Subcutaneous abdominal adipose tissue (tissue), 5 donors: Measurements from ENCODE around the gene LSAMP.

Experiments used
- H3K27ac ChIP-seq: one replicate; pipeline ENCODE4 v1.7.0; 2013; ENCODE audit warnings: low read depth, mild to moderate bottlenecking, inconsistent platforms, low read length, moderate library complexity
- H3K27me3 ChIP-seq, 5 donors: one replicate each; pipeline ENCODE4 v1.7.0; 2013; ENCODE audit warnings: low read length in 5 of 5, inconsistent platforms in 1 of 5; ENCODE audit not compliant: control insufficient read depth in 5 of 5, insufficient read depth in 4 of 5
- H3K36me3 ChIP-seq, 5 donors: one replicate each; pipeline ENCODE4 v1.7.0; 2013; ENCODE audit warnings: low read length in 5 of 5; ENCODE audit not compliant: control insufficient read depth in 5 of 5, insufficient read depth in 5 of 5
- H3K4me1 ChIP-seq, 5 donors: one replicate each; pipeline ENCODE4 v1.7.0; 2013; ENCODE audit warnings: low read length in 5 of 5, mild to moderate bottlenecking in 3 of 5, moderate library complexity in 1 of 5; ENCODE audit not compliant: control insufficient read depth in 5 of 5, insufficient read depth in 5 of 5
- H3K4me3 ChIP-seq, 5 donors: one replicate each; pipeline ENCODE4 v1.7.0; 2013; ENCODE audit warnings: low read length in 5 of 5, low read depth in 1 of 5
- H3K9ac ChIP-seq, 5 donors: one replicate each; pipeline ENCODE4 v1.7.0; 2013; ENCODE audit warnings: low read length in 5 of 5, mild to moderate bottlenecking in 4 of 5, moderate library complexity in 3 of 5
- H3K9me3 ChIP-seq, 5 donors: one replicate each; pipeline ENCODE4 v1.7.0; 2013; ENCODE audit warnings: low read length in 5 of 5; ENCODE audit not compliant: control insufficient read depth in 5 of 5
- donor health status: healthy.
- donor health status: healthy.
- donor health status: healthy.
- donor health status: healthy.
- donor health status: healthy.

The LSAMP gene

DNA sequence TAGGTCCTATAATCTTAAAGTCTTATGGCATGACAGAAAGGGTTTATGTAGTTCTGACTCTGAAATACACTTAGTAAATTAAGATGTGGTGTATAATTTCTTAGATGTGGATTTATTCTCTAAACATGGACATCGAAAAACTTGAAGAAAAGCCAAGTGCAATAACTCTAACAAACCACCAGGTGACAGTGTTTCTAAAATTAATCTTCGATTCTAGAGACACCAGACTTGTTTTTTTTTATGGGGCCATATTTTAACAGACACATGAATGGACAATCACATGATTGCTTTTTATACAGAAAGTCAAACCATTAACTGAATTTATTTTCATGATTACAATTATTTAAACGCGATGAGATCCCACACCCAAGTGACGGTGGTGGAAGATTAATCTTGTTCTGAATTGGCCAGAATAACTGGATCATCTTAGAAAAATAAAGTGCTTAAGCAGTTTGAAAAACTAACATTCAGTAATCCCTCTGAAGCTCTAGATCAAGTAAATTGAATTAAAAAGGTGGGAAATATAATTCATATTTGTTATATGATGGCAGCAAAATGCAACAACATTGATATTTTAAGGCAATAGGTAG is 305.1 kb downstream of the LSAMP start:
- Histone ChIP-seq H3K4me3 (no peak overlapping the region), H3K4me1 (peaks cover 0 to 3% (median 0%) of the 10 kb centered on the region in 5 donors), H3K9me3 (peaks cover 0 to 4% (median under 1%) of the 10 kb centered on the region in 5 donors), H3K36me3 (no peaks in the 10 kb centered on the region), H3K27me3 (no peaks in the 10 kb centered on the region), H3K9ac (no peak overlapping the region), H3K27ac (no peak overlapping the region)

DNA sequence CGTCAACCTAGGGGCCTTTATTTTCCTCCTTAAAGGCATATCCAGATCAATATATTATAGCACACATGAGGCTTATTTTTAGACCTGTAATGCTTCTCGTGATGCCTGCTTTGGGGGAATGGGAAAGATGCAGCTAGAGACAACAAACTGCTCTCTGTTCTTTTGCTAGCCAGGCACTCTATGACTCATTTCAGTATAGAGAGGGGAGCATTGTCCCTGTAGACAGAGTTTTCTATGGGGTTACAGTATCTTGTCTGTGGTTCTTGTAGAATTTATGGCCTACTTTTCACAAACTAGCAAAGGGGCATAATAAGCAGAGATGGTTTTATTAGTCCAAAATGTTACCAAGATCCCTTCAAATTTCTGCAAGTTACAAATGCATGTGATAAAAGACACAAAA is 305.6 kb downstream of the LSAMP start:
- Histone ChIP-seq H3K9me3 (no peaks in the 10 kb centered on the region), H3K36me3 (no peaks in the 10 kb centered on the region), H3K4me1 (peaks cover 0 to 3% (median 0%) of the 10 kb centered on the region in 5 donors), H3K4me3 (no peak overlapping the region), H3K9ac (no peak overlapping the region), H3K27ac (no peak overlapping the region), H3K27me3 (no peaks in the 10 kb centered on the region)

GRCh38 chr3:116135457-116136085 is 309.7 kb downstream of the LSAMP start:
- H3K9ac ChIP-seq: no peak overlapping the region

GRCh38 chr3:116129187-116129946 is 315.9 kb downstream of the LSAMP start:
- H3K27ac ChIP-seq: no peak overlapping the region
- no peaks in the 10 kb centered on the region for H3K4me1 ChIP-seq
- H3K36me3 ChIP-seq: no peaks in the 10 kb centered on the region
- no peaks in the 10 kb centered on the region for H3K9me3 ChIP-seq
- no peak overlapping the region for H3K9ac ChIP-seq
- H3K27me3 ChIP-seq: no peaks in the 10 kb centered on the region
- no peak overlapping the region for H3K4me3 ChIP-seq

More at GRCh38 chr3:116135457-116136085, 309.7 kb downstream of the LSAMP start:
- Histone ChIP-seq H3K4me1 (peaks cover 0 to 3% (median 0%) of the 10 kb centered on the region in 5 donors), H3K9me3 (no peaks in the 10 kb centered on the region), H3K36me3 (no peaks in the 10 kb centered on the region), H3K4me3 (no peak overlapping the region), H3K27ac (no peak overlapping the region), H3K27me3 (no peaks in the 10 kb centered on the region)

DNA sequence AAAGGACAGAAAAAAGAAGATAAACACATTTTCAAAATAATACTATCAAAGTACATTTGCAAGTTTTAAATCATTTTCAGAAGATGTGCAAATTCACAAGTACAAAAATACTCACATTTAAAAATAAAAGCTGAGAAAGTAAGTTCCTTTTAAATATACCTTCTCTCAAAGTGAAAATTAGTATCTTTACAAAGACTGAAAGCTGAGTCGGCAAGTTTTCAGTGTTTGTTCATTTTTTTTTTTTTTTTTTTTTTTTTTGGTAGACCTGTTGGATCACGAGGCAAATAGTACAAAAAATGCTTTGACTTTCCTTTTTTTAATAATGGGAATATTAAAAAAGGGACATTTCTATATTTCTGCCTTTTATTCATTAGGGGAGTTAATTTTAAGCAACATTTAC is 317.8 kb downstream of the LSAMP start:
- no peaks in the 10 kb centered on the region for H3K36me3 ChIP-seq
- no peak overlapping the region for H3K9ac ChIP-seq
- H3K4me3 ChIP-seq: no peak overlapping the region
- no peaks in the 10 kb centered on the region for H3K4me1 ChIP-seq
- no peak overlapping the region for H3K27ac ChIP-seq
- no peaks in the 10 kb centered on the region for H3K9me3 ChIP-seq
- no peaks in the 10 kb centered on the region for H3K27me3 ChIP-seq

DNA sequence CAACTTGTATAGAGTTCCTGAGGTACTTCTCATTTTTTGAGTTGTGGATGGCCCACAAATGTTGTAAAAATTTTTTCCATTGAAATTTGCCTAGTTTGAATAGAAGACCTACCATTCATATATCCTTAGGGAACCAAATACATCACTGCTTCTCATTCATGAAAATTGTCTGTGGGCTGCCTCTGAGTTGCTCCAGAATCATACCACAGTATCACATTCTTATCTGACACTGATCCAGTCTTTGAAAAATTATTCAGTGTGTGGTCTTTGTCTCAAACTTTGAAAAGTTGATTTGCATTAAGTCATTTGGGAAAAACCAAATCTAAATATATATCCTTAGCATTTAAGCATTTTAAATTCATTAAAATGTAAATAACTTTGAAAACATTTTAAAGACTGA is 321.1 kb downstream of the LSAMP start:
- Histone ChIP-seq H3K27ac (no peak overlapping the region), H3K9me3 (no peaks in the 10 kb centered on the region), H3K4me3 (no peak overlapping the region), H3K9ac (no peak overlapping the region), H3K4me1 (no peaks in the 10 kb centered on the region), H3K27me3 (no peaks in the 10 kb centered on the region), H3K36me3 (no peaks in the 10 kb centered on the region)

- Histone ChIP-seq H3K9me3 (no peaks in the 10 kb centered on the region), H3K9ac (no peak overlapping the region), H3K4me3 (no peak overlapping the region), H3K4me1 (no peaks in the 10 kb centered on the region), H3K27me3 (no peaks in the 10 kb centered on the region), H3K36me3 (no peaks in the 10 kb centered on the region), H3K27ac (no peak overlapping the region)
Observed at GRCh38 chr3:116118475-116119169, 326.7 kb downstream of the LSAMP start.

GRCh38 chr3:116114586-116114985 is 330.7 kb downstream of the LSAMP start:
- Histone ChIP-seq H3K27me3 (no peaks in the 10 kb centered on the region), H3K36me3 (no peaks in the 10 kb centered on the region), H3K4me1 (peaks cover 0 to 3% (median 0%) of the 10 kb centered on the region in 5 donors), H3K9me3 (no peaks in the 10 kb centered on the region), H3K27ac (no peak overlapping the region), H3K4me3 (no peak overlapping the region), H3K9ac (no peak overlapping the region)

GRCh38 chr3:116112696-116113095 is 332.6 kb downstream of the LSAMP start:
- Histone ChIP-seq H3K4me1 (peaks cover 0 to 3% (median 0%) of the 10 kb centered on the region in 5 donors), H3K4me3 (no peak overlapping the region), H3K36me3 (no peaks in the 10 kb centered on the region), H3K27me3 (no peaks in the 10 kb centered on the region), H3K9me3 (no peaks in the 10 kb centered on the region), H3K9ac (no peak overlapping the region), H3K27ac (no peak overlapping the region)

- no peaks in the 10 kb centered on the region for H3K36me3 ChIP-seq
- H3K27ac ChIP-seq: no peak overlapping the region
- H3K4me1 ChIP-seq: peaks cover 0 to 3% (median 0%) of the 10 kb centered on the region in 5 donors
- no peak overlapping the region for H3K9ac ChIP-seq
- no peak overlapping the region for H3K4me3 ChIP-seq
- no peaks in the 10 kb centered on the region for H3K27me3 ChIP-seq
- no peaks in the 10 kb centered on the region for H3K9me3 ChIP-seq
Observed at GRCh38 chr3:116111765-116112164, 333.5 kb downstream of the LSAMP start.
